GM21529 (cell line): ENCODE measurements around the gene WDR59.
A peak's percentile ranks its signal among the peaks of the same experiment; 100 is the strongest.
"Not testable (repeated sequence)": the region's sequence is repeated elsewhere in the genome, so short reads cannot be mapped to it uniquely, and the experiment has no call there.

ENCODE experiments used
- ATAC-seq: cut with Tn5 transposase; IDR thresholded peaks from one replicate; pipeline ENCODE4 v1.9.1; 2021; ENCODE audit not compliant: unreplicated experiment

WDR59 gene

GRCh38 chr16:74868501-74868900, 116.4 kb downstream of the WDR59 start:
- ATAC-seq = no peak

- ATAC-seq = no peak
Measured at GRCh38 chr16:74868035-74868434, 116.9 kb downstream of the WDR59 start.

GRCh38 chr16:74867281-74867849, 117.6 kb downstream of the WDR59 start:
- ATAC-seq = no peak

GRCh38 chr16:74865922-74866598, 118.9 kb downstream of the WDR59 start:
- no peak for ATAC-seq

- ATAC-seq = peak; percentile 64
Measured at GRCh38 chr16:74862743-74863244, 122.1 kb downstream of the WDR59 start.

- no peak for ATAC-seq
Measured at GRCh38 chr16:74852500-74852875, 132.4 kb downstream of the WDR59 start.

- ATAC-seq = no peak
Measured at GRCh38 chr16:74850027-74850426, 134.9 kb downstream of the WDR59 start.

- no peak for ATAC-seq
Measured at GRCh38 chr16:74847202-74847601, 137.7 kb downstream of the WDR59 start.

- no peak for ATAC-seq
Measured at GRCh38 chr16:74846714-74847113, 138.2 kb downstream of the WDR59 start.

GRCh38 chr16:74844041-74844980, 140.6 kb downstream of the WDR59 start:
- ATAC-seq = no peak

GRCh38 chr16:74843381-74844035, 141.4 kb downstream of the WDR59 start:
- ATAC-seq = not testable (repeated sequence)

- no peak for ATAC-seq
Measured at GRCh38 chr16:74842413-74842812, 142.5 kb downstream of the WDR59 start.

GRCh38 chr16:74841904-74842303, 143.0 kb downstream of the WDR59 start:
- ATAC-seq = no peak

GRCh38 chr16:74841469-74841868, 143.5 kb downstream of the WDR59 start:
- ATAC-seq = no peak

- no peak for ATAC-seq
Measured at GRCh38 chr16:74837056-74837455, 147.9 kb downstream of the WDR59 start.

GRCh38 chr16:74836111-74836671, 148.7 kb downstream of the WDR59 start:
- no peak for ATAC-seq

GRCh38 chr16:74832228-74832627, 152.7 kb downstream of the WDR59 start:
- no peak for ATAC-seq

GRCh38 chr16:74831467-74831866, 153.5 kb downstream of the WDR59 start:
- ATAC-seq = no peak

GRCh38 chr16:74830648-74831047, 154.3 kb downstream of the WDR59 start:
- no peak for ATAC-seq

- no peak for ATAC-seq
Measured at GRCh38 chr16:74829637-74830036, 155.3 kb downstream of the WDR59 start.

GRCh38 chr16:74825941-74826340, 159.0 kb downstream of the WDR59 start:
- no peak for ATAC-seq
